ENCODE data around the gene ASB7. TPM values are rescaled to one million over a fixed set of nuclear protein-coding genes. Genes with fewer than 3 reads are reported as not detected.

Gene ASB7
- total RNA-seq, result 10 to 100 TPM; 23.4 to 30.1 TPM

- ATAC-seq, result peak; percentile 82 to 88
Observed at GRCh38 chr15:100602064-100602822, at the start of gene ASB7, which contains the start of gene LINS1. Gene ASB7 (plus strand): TSS chr15:100602589. CDS start chr15:100612217, 9,628 bp downstream. Gene LINS1 (minus strand): TSS chr15:100602184. CDS start chr15:100580842, 21,342 bp downstream.

GRCh38 chr15:100553468-100553867 is 48.9 kb upstream of the ASB7 start:
- no peak for DNase-seq (ENCODE audit: low spot score in 2 of 2)
- Mint-ChIP-seq H3K27ac (peak overlapping the region in 1 of 2 donors; percentile 30), H3K36me3 (peaks cover 10 to 21% of the 10 kb centered on the region in 2 donors), H3K9me3 (peaks cover 0 to 4% of the 10 kb centered on the region in 2 donors)
- ATAC-seq, result no peak

More at GRCh38 chr15:100602064-100602822, at the start of gene ASB7, which contains the start of gene LINS1:
- Mint-ChIP-seq H3K9me3 (no peaks in the 10 kb centered on the region), H3K27ac (peak within 1 kb of the TSS in 1 of 2 donors; percentile 99), H3K36me3 (peaks cover 23% of the 10 kb centered on the region in 2 donors)
- peak; percentile 98 to 100 for DNase-seq (ENCODE audit: low spot score in 2 of 2)

GRCh38 chr15:100558771-100559254 is 43.6 kb upstream of the ASB7 start:
- ATAC-seq, result no peak
- DNase-seq (ENCODE audit: low spot score in 2 of 2), result no peak
- no peaks in the 10 kb centered on the region for H3K9me3 Mint-ChIP-seq
- peaks cover 19% of the 10 kb centered on the region in 2 donors for H3K36me3 Mint-ChIP-seq
- H3K27ac Mint-ChIP-seq, result no peak overlapping the region

GRCh38 chr15:100559330-100559729 is 43.1 kb upstream of the ASB7 start:
- Mint-ChIP-seq H3K36me3 (peaks cover 16% of the 10 kb centered on the region in 2 donors), H3K9me3 (no peaks in the 10 kb centered on the region), H3K27ac (no peak overlapping the region)
- ATAC-seq, result no peak
- no peak for DNase-seq (ENCODE audit: low spot score in 2 of 2)

GRCh38 chr15:100560323-100560722 is 42.1 kb upstream of the ASB7 start:
- no peak for ATAC-seq
- peaks cover 16 to 21% of the 10 kb centered on the region in 2 donors for H3K36me3 Mint-ChIP-seq
- no peaks in the 10 kb centered on the region for H3K9me3 Mint-ChIP-seq
- DNase-seq (ENCODE audit: low spot score in 2 of 2), result no peak
- H3K27ac Mint-ChIP-seq, result peak overlapping the region in 1 of 2 donors; percentile 79

GRCh38 chr15:100565591-100565990 is 36.8 kb upstream of the ASB7 start:
- DNase-seq (ENCODE audit: low spot score in 2 of 2), result no peak
- no peak for ATAC-seq
- H3K9me3 Mint-ChIP-seq, result no peaks in the 10 kb centered on the region
- peaks cover 14 to 24% of the 10 kb centered on the region in 2 donors for H3K36me3 Mint-ChIP-seq
- H3K27ac Mint-ChIP-seq, result no peak overlapping the region

GRCh38 chr15:100566850-100567628 is 35.4 kb upstream of the ASB7 start:
- H3K36me3 Mint-ChIP-seq, result peaks cover 17 to 35% of the 10 kb centered on the region in 2 donors
- no peaks in the 10 kb centered on the region for H3K9me3 Mint-ChIP-seq
- DNase-seq (ENCODE audit: low spot score in 2 of 2), result no peak

GRCh38 chr15:100569391-100569790 is 33.0 kb upstream of the ASB7 start:
- H3K36me3 Mint-ChIP-seq, result peaks cover 11 to 34% of the 10 kb centered on the region in 2 donors
- peak overlapping the region; percentile 54 to 82 for H3K27ac Mint-ChIP-seq
- DNase-seq (ENCODE audit: low spot score in 2 of 2), result no peak
- no peak for ATAC-seq
- H3K9me3 Mint-ChIP-seq, result no peaks in the 10 kb centered on the region

More at GRCh38 chr15:100566850-100567628, 35.4 kb upstream of the ASB7 start:
- ATAC-seq, result no peak
- no peak overlapping the region for H3K27ac Mint-ChIP-seq

GRCh38 chr15:100570275-100570674 is 32.1 kb upstream of the ASB7 start:
- H3K9me3 Mint-ChIP-seq, result no peaks in the 10 kb centered on the region
- H3K36me3 Mint-ChIP-seq, result peaks cover 11 to 29% of the 10 kb centered on the region in 2 donors
- DNase-seq (ENCODE audit: low spot score in 2 of 2) (no peak), ATAC-seq (no peak)
- H3K27ac Mint-ChIP-seq, result peak overlapping the region; percentile 54 to 86

- H3K9me3 Mint-ChIP-seq, result no peaks in the 10 kb centered on the region
- ATAC-seq (peak; percentile 44 to 46), DNase-seq (ENCODE audit: low spot score in 2 of 2) (no peak)
- H3K36me3 Mint-ChIP-seq, result peaks cover 14 to 33% of the 10 kb centered on the region in 2 donors
- H3K27ac Mint-ChIP-seq, result peak overlapping the region; percentile 54 to 86
Observed at GRCh38 chr15:100570735-100571313, 31.6 kb upstream of the ASB7 start.

GRCh38 chr15:100571592-100572167 is 30.7 kb upstream of the ASB7 start:
- DNase-seq (ENCODE audit: low spot score in 2 of 2) (no peak), ATAC-seq (no peak)
- H3K9me3 Mint-ChIP-seq, result no peaks in the 10 kb centered on the region
- H3K36me3 Mint-ChIP-seq, result peaks cover 23 to 41% of the 10 kb centered on the region in 2 donors
- H3K27ac Mint-ChIP-seq, result peak overlapping the region; percentile 54 to 74

- ATAC-seq (no peak), DNase-seq (ENCODE audit: low spot score in 2 of 2) (no peak)
- H3K9me3 Mint-ChIP-seq, result no peaks in the 10 kb centered on the region
- H3K27ac Mint-ChIP-seq, result peak overlapping the region; percentile 70 to 84
- H3K36me3 Mint-ChIP-seq, result peaks cover 31 to 47% of the 10 kb centered on the region in 2 donors
Observed at GRCh38 chr15:100572362-100572983, 29.9 kb upstream of the ASB7 start.

- Mint-ChIP-seq H3K27ac (peak overlapping the region; percentile 70 to 91), H3K9me3 (no peaks in the 10 kb centered on the region), H3K36me3 (peaks cover 32 to 57% of the 10 kb centered on the region in 2 donors)
- DNase-seq (ENCODE audit: low spot score in 2 of 2), result no peak
- peak; percentile 26 to 68 for ATAC-seq
Observed at GRCh38 chr15:100573526-100573925, 28.9 kb upstream of the ASB7 start.

GRCh38 chr15:100580414-100580813 is 22.0 kb upstream of the ASB7 start:
- peak; percentile 34 to 44 for ATAC-seq
- H3K36me3 Mint-ChIP-seq, result peaks cover 37 to 78% of the 10 kb centered on the region in 2 donors
- peak overlapping the region in 1 of 2 donors; percentile 4 for H3K27ac Mint-ChIP-seq
- DNase-seq (ENCODE audit: low spot score in 2 of 2), result no peak
- peaks cover 11 to 15% of the 10 kb centered on the region in 2 donors for H3K9me3 Mint-ChIP-seq

GRCh38 chr15:100588638-100589242 is 13.6 kb upstream of the ASB7 start:
- DNase-seq (ENCODE audit: low spot score in 2 of 2) (no peak), ATAC-seq (no peak)
- peaks cover 33 to 90% of the 10 kb centered on the region in 2 donors for H3K36me3 Mint-ChIP-seq
- H3K27ac Mint-ChIP-seq, result no peak overlapping the region
- H3K9me3 Mint-ChIP-seq, result peaks cover under 1 to 14% of the 10 kb centered on the region in 2 donors

Measured in activated naive CD4-positive, alpha-beta T cell treated with anti-CD3 and anti-CD28 coated beads, Interleukin-2, amount 50 U/mL, for 72 hours (primary cell).